Neural cell (in vitro differentiated cells): ENCODE data around the gene AOX1.

Source experiments
- EP300 ChIP-seq: fragments of 450-650 bp; conservative IDR thresholded peaks from 2 replicates; pipeline ENCODE4 v1.6.1; 2014; ENCODE audit warnings: antibody characterized with exemption, mild to moderate bottlenecking, moderate library complexity; ENCODE audit not compliant: poor library complexity, severe bottlenecking
- EZH2 ChIP-seq: fragments of 200-600, 300-800 bp; shearing (Covaris generic), sonication (generic); IDR thresholded peaks from 2 replicates; pipeline ENCODE4 v1.6.1; 2014; ENCODE audit warnings: antibody characterized with exemption, low read length, borderline replicate concordance, mild to moderate bottlenecking; ENCODE audit not compliant: insufficient read depth, poor library complexity, severe bottlenecking
- POLR2AphosphoS5 ChIP-seq: IDR thresholded peaks from 2 replicates; pipeline ENCODE4 v1.6.1; 2012
- TF ChIP-seq, protein P1 (sequence below): fragments of 450-650 bp; IDR thresholded peaks from 2 replicates; pipeline ENCODE4 v1.5.1; 2014; ENCODE audit warnings: antibody characterized with exemption, mild to moderate bottlenecking, moderate library complexity; ENCODE audit not compliant: poor library complexity, severe bottlenecking
- TF ChIP-seq, protein P2 (sequence below): IDR thresholded peaks from 2 replicates; pipeline ENCODE4 v1.6.1; 2012; ENCODE audit warnings: borderline replicate concordance

GRCh38 chr2:200617156-200618053, 31.6 kb downstream of the AOX1 start:
- TF ChIP-seq, protein P1, sequence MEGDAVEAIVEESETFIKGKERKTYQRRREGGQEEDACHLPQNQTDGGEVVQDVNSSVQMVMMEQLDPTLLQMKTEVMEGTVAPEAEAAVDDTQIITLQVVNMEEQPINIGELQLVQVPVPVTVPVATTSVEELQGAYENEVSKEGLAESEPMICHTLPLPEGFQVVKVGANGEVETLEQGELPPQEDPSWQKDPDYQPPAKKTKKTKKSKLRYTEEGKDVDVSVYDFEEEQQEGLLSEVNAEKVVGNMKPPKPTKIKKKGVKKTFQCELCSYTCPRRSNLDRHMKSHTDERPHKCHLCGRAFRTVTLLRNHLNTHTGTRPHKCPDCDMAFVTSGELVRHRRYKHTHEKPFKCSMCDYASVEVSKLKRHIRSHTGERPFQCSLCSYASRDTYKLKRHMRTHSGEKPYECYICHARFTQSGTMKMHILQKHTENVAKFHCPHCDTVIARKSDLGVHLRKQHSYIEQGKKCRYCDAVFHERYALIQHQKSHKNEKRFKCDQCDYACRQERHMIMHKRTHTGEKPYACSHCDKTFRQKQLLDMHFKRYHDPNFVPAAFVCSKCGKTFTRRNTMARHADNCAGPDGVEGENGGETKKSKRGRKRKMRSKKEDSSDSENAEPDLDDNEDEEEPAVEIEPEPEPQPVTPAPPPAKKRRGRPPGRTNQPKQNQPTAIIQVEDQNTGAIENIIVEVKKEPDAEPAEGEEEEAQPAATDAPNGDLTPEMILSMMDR, result no peak
- TF ChIP-seq POLR2AphosphoS5 (no peak), EZH2 (no peak), EP300 (no peak)
- TF ChIP-seq, protein P2, sequence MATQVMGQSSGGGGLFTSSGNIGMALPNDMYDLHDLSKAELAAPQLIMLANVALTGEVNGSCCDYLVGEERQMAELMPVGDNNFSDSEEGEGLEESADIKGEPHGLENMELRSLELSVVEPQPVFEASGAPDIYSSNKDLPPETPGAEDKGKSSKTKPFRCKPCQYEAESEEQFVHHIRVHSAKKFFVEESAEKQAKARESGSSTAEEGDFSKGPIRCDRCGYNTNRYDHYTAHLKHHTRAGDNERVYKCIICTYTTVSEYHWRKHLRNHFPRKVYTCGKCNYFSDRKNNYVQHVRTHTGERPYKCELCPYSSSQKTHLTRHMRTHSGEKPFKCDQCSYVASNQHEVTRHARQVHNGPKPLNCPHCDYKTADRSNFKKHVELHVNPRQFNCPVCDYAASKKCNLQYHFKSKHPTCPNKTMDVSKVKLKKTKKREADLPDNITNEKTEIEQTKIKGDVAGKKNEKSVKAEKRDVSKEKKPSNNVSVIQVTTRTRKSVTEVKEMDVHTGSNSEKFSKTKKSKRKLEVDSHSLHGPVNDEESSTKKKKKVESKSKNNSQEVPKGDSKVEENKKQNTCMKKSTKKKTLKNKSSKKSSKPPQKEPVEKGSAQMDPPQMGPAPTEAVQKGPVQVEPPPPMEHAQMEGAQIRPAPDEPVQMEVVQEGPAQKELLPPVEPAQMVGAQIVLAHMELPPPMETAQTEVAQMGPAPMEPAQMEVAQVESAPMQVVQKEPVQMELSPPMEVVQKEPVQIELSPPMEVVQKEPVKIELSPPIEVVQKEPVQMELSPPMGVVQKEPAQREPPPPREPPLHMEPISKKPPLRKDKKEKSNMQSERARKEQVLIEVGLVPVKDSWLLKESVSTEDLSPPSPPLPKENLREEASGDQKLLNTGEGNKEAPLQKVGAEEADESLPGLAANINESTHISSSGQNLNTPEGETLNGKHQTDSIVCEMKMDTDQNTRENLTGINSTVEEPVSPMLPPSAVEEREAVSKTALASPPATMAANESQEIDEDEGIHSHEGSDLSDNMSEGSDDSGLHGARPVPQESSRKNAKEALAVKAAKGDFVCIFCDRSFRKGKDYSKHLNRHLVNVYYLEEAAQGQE, result no peak
